Ascending aorta (tissue), 2 donors: ENCODE measurements around the gene ARHGAP28. TPM values are rescaled to one million over a fixed set of nuclear protein-coding genes. Genes with fewer than 3 reads are reported as not detected.

Experiments used
- DNase-seq, 2 donors: peaks; one replicate each; pipeline ENCODE4 v3.0.0-alpha.2; 2019; ENCODE audit warnings: low spot score in 2 of 2
- H3K27ac ChIP-seq, 2 donors: fragments of 200-600 bp; sonication (generic); one replicate each; pipeline ENCODE4 v1.5.1; 2016 to 2017; ENCODE audit warnings: mild to moderate bottlenecking in 1 of 2
- H3K27me3 ChIP-seq: fragments of 200-600 bp; sonication (generic); one replicate; pipeline ENCODE4 v1.5.1; 2017
- H3K36me3 ChIP-seq, 2 donors: fragments of 200-600 bp; sonication (generic); one replicate each; pipeline ENCODE4 v1.5.1; 2016
- H3K4me1 ChIP-seq, 2 donors: fragments of 200-600 bp; sonication (generic); one replicate each; pipeline ENCODE4 v1.5.1; 2016 to 2017; ENCODE audit warnings: mild to moderate bottlenecking in 1 of 2
- H3K4me3 ChIP-seq, 2 donors: fragments of 200-600 bp; sonication (generic); one replicate each; pipeline ENCODE4 v1.5.1; 2016 to 2017; ENCODE audit warnings: mild to moderate bottlenecking in 1 of 2
- H3K9me3 ChIP-seq, 2 donors: fragments of 200-600 bp; sonication (generic); one replicate each; pipeline ENCODE4 v1.5.1; 2016
- intact Hi-C: fragments of 100-400 bp; cut with DNase I; formaldehyde crosslinking; loops from one replicate; pipeline ENCODE4 v1.15.1; 2023
- total RNA-seq: library from RNA; depleted of rRNA; stranded (reverse); fragments of >200 nt; gene quantifications from one replicate; pipeline ENCODE4 v1.1.0, GENCODE V29; 2016
- TF ChIP-seq, protein P1 (sequence below), 3 experiments: fragments of 200-600 bp in 2 of 3; fragments of 450-650 bp in 1 of 3; sonication (generic) in 2 of 3; IDR thresholded peaks; one replicate each; pipeline ENCODE4 v1.5.1; 2016 to 2019; ENCODE audit warnings: antibody characterized with exemption in 3 of 3, mild to moderate bottlenecking in 1 of 3, moderate library complexity in 1 of 3

The ARHGAP28 gene
- total RNA-seq, 1 donor from 2014 or later, result 0.85 TPM

DNA sequence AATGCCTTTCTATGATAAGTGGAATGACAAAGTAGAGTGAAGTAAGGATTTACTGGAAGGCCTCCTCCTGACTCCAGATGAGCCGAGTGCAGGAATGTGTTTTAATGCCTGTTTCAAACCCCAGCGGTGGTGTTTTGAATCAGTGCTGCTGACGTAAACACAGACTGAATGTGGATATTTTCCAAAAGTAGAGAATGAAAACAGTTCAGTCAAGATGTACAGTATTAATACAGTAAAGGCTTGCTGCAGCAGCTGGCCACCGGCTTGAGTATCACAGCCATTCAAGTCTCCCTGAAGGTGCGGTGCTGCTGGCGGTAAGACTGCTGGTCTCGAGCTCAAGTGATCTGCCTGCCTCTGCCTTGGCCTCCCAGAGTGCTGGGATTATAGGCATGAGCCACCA lies 46.7 kb downstream of the ARHGAP28 start:
- Histone ChIP-seq H3K27me3 (no peaks in the 10 kb centered on the region), H3K27ac (no peak overlapping the region), H3K9me3 (no peaks in the 10 kb centered on the region), H3K4me3 (no peak overlapping the region), H3K36me3 (no peaks in the 10 kb centered on the region), H3K4me1 (no peaks in the 10 kb centered on the region)
- intact Hi-C loops, result no loop called here
- DNase-seq, result no peak
- TF ChIP-seq, protein P1, sequence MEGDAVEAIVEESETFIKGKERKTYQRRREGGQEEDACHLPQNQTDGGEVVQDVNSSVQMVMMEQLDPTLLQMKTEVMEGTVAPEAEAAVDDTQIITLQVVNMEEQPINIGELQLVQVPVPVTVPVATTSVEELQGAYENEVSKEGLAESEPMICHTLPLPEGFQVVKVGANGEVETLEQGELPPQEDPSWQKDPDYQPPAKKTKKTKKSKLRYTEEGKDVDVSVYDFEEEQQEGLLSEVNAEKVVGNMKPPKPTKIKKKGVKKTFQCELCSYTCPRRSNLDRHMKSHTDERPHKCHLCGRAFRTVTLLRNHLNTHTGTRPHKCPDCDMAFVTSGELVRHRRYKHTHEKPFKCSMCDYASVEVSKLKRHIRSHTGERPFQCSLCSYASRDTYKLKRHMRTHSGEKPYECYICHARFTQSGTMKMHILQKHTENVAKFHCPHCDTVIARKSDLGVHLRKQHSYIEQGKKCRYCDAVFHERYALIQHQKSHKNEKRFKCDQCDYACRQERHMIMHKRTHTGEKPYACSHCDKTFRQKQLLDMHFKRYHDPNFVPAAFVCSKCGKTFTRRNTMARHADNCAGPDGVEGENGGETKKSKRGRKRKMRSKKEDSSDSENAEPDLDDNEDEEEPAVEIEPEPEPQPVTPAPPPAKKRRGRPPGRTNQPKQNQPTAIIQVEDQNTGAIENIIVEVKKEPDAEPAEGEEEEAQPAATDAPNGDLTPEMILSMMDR (IDR thresholded peaks at IDR 0.05), result no peak

DNA sequence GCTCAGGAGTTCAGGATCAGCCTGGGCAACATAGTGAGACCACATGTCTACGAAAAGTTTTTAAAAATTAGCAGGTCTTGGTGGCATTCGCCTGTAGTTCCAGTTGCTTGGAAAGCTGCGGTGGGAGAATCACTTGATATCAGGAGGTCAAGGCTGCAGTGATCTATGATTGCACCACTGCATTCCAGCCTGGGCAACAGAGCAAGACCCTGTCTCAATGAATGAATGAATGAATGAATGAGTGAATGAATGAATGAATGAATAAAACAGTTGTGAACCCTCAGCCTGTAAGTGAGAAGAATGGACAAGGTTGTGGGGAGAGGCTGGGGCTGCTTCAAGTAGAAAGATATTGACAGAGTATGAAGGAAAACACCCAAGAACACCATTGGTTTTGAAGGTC lies 48.0 kb downstream of the ARHGAP28 start:
- Histone ChIP-seq H3K4me1 (no peaks in the 10 kb centered on the region), H3K27me3 (no peaks in the 10 kb centered on the region), H3K27ac (no peak overlapping the region), H3K9me3 (no peaks in the 10 kb centered on the region), H3K36me3 (no peaks in the 10 kb centered on the region), H3K4me3 (no peak overlapping the region)
- TF ChIP-seq, protein P1 (IDR thresholded peaks at IDR 0.05), result no peak
- DNase-seq, result no peak
- intact Hi-C loops, result no loop called here

DNA sequence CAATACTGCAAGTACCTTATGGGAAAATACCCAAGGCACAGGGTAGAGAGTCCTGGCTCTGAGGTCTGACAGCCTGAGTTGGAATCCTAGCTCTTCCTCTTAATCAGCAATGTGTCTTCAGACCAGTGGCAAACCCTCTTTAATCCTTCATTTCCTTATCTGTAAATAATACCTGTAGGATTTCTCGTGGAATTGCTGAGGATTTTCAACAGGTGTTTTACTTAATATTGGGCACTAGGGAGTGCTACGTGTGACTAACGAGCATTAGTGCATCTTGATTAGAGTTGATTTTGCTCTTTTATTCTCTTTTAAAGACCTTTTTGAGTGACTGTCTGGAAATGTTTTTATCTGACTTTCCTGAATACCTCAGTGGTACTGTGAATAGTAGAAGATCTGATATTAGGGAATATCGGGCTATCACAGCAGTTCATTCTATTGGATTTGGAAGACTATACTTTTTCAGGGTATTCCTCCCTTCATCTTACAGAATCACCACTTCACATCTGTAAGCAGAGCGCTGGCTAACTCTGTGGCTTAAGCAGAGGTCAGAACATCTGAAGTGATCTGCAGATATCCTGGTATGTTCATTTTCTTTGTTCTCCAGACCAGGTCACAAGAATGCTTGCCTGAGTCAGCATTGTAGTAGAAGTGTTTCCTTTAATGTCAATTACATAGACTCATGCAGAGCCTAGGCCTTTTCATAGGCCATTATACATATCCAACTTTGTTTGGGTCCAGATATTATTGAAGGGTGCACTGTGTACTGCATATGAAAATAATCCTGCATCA lies 49.1 kb downstream of the ARHGAP28 start:
- TF ChIP-seq, protein P1 (IDR thresholded peaks at IDR 0.05), result no peak
- H3K27ac ChIP-seq, result no peak overlapping the region
- no peak overlapping the region for H3K4me3 ChIP-seq
- H3K27me3 ChIP-seq, result no peaks in the 10 kb centered on the region
- H3K9me3 ChIP-seq, result no peaks in the 10 kb centered on the region
- intact Hi-C loops, result no loop called here
- no peaks in the 10 kb centered on the region for H3K36me3 ChIP-seq
- H3K4me1 ChIP-seq, result no peaks in the 10 kb centered on the region
- DNase-seq, result no peak

DNA sequence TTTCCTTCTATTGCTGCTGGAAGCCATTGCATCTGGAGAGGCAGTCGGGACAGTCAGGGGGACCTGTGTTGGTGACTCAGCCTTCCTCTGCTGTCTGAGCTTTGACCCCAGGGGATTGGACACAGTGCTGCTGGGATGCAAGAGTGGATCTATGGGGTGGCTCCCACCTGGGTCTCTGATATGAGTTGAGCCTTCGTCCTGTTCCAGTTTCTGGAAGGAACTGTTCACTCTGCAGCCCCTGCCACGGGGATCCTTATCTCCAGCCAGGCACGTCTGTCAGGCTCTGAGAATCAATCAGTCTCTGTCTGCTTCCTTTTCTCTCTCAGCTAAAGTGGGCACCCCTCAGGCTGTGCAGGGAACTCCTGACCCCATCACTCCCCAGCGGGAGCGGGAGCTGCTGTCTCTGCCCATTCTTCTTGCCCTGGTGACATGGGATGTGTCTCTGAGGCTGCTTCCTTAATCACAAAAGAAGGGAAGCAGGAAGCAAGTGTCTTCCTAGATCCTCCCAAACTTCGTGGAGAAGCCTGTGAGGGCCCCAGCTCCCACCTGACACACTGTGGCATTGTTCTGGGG lies 51.7 kb downstream of the ARHGAP28 start:
- no peaks in the 10 kb centered on the region for H3K9me3 ChIP-seq
- TF ChIP-seq, protein P1 (IDR thresholded peaks at IDR 0.05), result no peak
- intact Hi-C loops, result no loop called here
- H3K4me1 ChIP-seq, result no peaks in the 10 kb centered on the region
- no peak overlapping the region for H3K27ac ChIP-seq
- no peaks in the 10 kb centered on the region for H3K27me3 ChIP-seq
- no peak for DNase-seq
- H3K4me3 ChIP-seq, result no peak overlapping the region
- H3K36me3 ChIP-seq, result no peaks in the 10 kb centered on the region

DNA sequence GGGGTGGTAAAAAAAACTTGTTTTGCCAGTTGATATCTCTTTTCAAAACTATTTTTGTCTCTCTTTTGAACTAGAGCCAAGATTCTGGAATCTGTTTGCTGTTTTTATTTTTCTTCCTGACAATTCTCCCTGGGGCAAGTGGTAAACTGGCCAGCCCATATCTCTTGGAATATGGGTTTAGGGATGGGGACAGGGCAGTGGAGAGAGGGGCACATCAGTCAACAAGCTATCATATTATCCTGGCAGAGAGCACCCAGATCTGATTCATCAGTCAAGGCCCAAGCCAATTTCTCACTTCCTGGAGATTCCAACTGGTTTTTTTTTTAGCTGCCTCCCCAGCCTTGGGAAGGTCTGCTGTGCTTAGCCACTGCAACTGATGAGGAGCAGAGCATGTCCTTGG lies 52.3 kb downstream of the ARHGAP28 start:
- H3K27me3 ChIP-seq, result no peaks in the 10 kb centered on the region
- H3K27ac ChIP-seq, result no peak overlapping the region
- no peaks in the 10 kb centered on the region for H3K4me1 ChIP-seq
- TF ChIP-seq, protein P1 (IDR thresholded peaks at IDR 0.05), result no peak
- H3K9me3 ChIP-seq, result no peaks in the 10 kb centered on the region
- DNase-seq, result no peak
- intact Hi-C loops, result no loop called here
- no peaks in the 10 kb centered on the region for H3K36me3 ChIP-seq
- H3K4me3 ChIP-seq, result no peak overlapping the region
